Activated T-helper 1 cell treated with Interleukin-2 at 50 U/mL for 16 hours (primary cell): ENCODE results near the gene COLEC12.

Experiments used
- DNase-seq: peaks from one replicate; pipeline ENCODE4 v3.0.0-alpha.2; 2020; ENCODE audit warnings: low read depth

Gene COLEC12

GRCh38 chr18:505483-506122, 5.1 kb upstream of the COLEC12 start:
- DNase-seq, result no peak

GRCh38 chr18:501406-501714, 859 bp upstream of the COLEC12 start:
- no peak for DNase-seq

GRCh38 chr18:499776-500631, 497 bp downstream of the COLEC12 start:
- DNase-seq, result no peak

DNA sequence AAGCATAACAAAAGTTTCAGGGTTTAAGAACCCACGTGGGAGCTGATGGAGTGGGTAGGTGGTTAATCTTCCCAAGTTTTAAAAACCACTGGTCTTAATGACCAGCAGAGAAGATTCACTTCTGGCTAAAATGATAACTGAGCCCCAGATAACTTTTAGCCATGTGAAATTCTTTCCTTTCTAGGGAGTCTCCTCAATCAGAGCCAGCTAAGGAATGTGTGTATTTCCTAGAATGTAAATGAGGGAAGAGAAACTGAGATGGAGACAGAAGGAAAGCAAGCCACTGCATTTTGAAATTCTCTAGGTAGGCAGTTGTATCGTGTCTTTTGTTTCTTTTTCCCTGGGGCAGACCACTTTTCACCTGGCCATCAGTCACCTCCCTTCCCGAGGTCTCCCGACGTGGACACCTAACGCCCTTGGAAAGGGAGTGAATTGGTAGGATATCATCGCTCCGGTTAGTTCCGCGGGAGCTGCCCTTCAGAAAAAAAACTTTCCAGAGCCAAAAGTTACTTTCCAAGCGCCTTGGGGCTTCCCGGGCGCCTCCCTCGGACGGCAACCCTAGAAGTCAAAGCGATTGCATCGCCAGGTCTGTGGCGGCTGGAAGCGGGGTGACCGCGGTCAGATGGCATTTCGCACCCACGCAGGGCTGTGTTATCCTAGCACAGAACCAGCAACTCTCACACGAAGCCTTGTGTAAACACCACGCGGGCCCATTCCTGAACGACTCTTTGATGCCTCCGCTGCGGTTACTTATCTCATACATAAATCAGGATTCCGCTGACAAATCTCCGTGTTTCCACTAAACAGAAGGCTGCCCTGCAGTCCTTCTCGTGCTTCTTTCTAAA, 1.3 kb downstream of the COLEC12 start:
- no peak for DNase-seq

DNA sequence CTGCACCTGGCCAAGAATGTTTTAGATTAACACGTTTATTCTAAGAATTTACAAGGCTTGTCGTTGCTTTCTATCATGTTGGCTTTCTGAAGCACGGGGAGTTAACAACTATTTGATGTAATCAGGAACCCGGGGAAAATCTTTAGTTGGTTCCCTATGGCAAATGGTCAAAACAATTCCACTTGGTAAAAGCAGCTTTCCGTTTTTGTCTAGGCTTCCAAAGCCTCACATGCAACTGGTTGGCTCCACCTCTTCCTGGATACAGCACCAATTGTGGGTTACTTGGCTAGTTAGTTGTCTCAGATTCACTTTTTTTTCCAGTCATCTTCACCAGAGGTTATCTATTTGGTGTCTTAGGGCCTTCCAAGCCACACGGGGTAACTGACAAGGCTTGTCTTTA, 2.8 kb downstream of the COLEC12 start:
- no peak for DNase-seq

GRCh38 chr18:495452-495851, 5.0 kb downstream of the COLEC12 start:
- DNase-seq, result no peak

- DNase-seq, result no peak
Observed at GRCh38 chr18:495017-495416, 5.5 kb downstream of the COLEC12 start.

- DNase-seq, result no peak
Observed at GRCh38 chr18:493986-494983, 6.2 kb downstream of the COLEC12 start.

GRCh38 chr18:492451-492850, 8.1 kb downstream of the COLEC12 start:
- no peak for DNase-seq

GRCh38 chr18:490624-491023, 9.9 kb downstream of the COLEC12 start:
- DNase-seq, result no peak

GRCh38 chr18:490024-490366, 10.5 kb downstream of the COLEC12 start:
- DNase-seq, result no peak

GRCh38 chr18:489244-490023, 11.1 kb downstream of the COLEC12 start:
- DNase-seq, result no peak

GRCh38 chr18:486929-487740, 13.4 kb downstream of the COLEC12 start:
- no peak for DNase-seq

DNA sequence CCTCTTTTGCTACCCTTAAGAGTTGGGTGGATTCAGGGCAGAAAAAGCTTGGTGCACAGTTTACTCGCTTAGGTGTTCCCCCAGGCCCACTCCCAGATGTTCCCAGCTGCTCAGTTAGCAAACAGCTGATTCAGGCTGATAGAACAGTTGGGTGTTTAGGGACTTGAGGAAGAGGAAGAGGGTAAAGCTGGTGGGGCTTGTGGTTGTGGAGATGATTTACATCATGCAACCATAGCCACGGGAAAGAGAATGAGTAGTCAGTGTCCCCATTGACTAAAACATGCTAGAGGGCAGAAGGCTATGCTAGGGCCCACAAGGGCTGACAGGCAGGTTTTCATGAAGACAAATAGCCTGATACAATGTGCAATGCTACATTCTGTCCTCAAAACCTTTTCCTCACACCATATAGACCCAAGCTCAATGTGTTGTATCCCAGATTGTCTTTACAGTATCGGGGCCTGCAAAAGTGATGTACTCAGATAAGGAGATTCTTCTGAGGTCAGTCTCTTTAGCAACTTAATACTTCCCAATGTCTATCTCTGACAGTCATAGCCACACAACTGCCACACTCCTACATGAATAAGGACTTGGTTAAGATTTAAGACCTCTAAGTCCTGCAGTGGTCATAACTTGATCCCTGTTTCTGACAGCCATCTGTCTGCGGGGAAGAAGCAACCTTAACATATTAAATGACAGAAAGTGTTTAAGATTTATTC, 15.6 kb downstream of the COLEC12 start:
- no peak for DNase-seq

GRCh38 chr18:478681-479080, 21.8 kb downstream of the COLEC12 start:
- DNase-seq, result no peak

DNA sequence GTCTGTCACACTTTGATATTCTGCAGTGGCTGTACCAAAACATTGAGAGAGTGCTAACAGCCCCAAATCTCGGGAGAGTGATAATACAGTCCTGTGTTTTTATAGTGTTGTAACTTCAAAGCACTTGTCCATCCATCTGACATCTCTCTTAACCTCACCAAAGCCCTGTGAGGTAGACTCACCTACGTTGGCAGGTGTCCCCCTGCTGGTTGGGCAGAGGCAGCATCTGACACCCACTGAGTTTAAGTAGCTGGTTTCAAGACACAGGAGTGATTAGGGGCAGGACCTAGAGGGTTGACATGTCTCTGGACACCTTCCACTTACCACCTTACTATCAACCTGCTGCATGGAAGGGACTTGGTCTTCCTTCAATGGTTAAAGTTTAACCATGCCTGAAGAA, 22.9 kb downstream of the COLEC12 start:
- DNase-seq, result no peak

DNA sequence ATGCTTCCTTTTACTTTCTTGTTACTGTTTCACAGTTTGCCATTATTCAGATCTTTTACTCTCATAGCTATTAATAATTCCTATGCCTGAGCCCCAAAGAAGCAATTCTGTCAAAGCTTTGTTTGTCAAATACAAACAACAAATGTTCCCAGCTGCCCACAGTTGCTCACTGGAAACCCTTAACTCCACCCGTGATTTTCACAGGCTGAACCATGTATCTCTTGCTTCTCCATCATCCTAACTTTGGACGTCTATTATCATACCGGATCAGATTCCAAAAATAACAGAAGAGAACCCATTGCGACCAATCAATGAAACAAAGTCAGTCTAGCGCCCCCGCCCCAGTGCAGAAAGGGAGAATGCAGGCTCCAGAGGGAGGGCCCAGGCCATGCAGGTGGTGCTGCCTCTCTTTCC, 24.2 kb downstream of the COLEC12 start:
- DNase-seq, result no peak

DNA sequence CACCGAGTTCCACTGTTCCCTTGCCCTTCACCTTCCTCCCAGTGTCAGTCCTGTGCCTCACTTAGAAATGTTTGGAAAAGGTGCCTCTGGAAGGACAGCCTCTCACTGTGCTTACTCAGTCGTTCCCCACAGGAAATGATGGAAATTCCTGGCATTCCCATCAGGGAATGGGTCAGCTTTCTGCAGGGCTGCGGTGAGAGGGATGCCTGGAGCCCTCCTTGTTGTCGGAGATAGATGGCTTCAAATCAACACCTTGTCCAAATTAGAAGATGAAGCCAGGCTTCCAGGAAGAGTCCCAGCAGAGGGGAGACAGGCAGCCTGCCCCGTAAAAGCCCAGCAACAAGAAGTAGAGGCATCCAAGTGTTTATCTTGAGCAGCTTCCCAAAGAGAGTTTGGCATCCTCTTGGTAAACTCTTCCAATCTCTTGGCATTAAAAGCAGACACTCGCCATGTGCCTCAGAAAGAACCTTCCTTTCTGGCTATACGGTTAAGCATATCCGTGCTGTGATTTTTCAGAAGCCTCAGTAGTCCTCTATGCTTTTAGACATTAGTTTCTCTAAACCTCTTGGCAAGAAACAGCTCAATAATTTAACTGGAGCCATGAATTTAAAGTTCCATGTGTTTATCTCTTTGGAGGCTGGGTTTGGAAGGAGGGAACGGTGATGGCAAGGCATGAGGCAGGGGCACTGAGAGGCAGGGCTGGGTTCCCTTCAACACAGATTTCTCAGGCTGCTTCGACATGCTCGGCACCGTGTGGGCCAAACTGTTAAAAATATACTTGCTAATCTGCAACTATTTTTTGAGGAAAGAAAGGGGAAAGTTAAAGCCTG, 25.1 kb downstream of the COLEC12 start:
- no peak for DNase-seq

GRCh38 chr18:474416-474815, 26.1 kb downstream of the COLEC12 start:
- no peak for DNase-seq
